Stimulated activated CD8-positive, alpha-beta memory T cell treated with anti-CD3 and anti-CD28 coated beads, Interleukin-7, amount 100 ng/mL, for 48 hours (primary cell): Measurements from ENCODE around the gene WDR43.
"Not testable (repeated sequence)": the region's sequence is repeated elsewhere in the genome, so short reads cannot be mapped to it uniquely, and the experiment has no call there.

ENCODE experiments used
- DNase-seq, 2 donors: peaks; one replicate each; pipeline ENCODE4 v3.0.0-alpha.2; 2020; ENCODE audit warnings: low read depth in 1 of 2; ENCODE audit errors: extremely low read depth in 1 of 2

The WDR43 gene

GRCh38 chr2:28958689-28959088 is 64.2 kb downstream of the WDR43 start:
- DNase-seq: peak in 1 of 2 donors; percentile 9

DNA sequence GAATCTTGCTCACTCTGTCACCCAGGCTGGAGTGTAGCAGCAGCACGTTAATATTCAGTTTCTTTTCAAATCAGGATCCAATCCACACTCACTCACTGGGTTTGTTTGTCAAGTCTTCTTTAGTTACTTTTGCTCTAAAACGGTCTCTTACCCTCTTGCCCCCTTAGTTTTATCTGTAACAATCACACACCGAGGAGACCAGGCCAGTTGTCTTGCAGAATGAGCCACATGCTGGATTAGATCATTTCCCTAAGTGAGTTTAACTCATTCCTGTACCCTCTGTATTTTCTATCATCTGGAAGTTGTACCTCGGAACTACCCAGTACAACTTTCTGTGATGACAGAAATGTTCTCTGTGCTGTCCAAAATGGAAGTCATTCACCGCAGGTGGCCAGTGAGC is 65.9 kb downstream of the WDR43 start:
- DNase-seq: no peak

DNA sequence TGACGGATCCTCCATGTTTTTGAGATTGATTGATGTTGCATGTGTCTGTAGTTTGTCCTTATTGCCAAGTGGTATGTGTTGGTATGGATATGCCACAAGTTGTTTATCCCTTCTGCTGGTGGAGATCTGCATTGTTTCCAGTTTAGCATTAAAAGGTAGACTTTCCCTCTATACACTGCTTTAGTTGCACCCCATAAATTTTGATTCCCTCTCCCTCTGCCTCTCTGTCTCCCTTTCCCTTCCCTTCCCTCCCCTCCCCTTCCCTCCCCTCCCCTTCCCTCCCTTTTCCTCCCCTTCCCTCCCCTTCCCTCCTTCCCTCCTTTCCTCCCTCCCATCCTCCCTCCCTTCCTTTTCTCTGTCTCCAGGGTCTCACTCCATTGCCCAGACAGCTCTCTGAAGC is 68.0 kb downstream of the WDR43 start:
- DNase-seq: no peak

- DNase-seq: no peak
These were observed 76.1 kb downstream of the WDR43 start for GRCh38 chr2:28970464-28971160.

GRCh38 chr2:28972778-28973335 is 78.4 kb downstream of the WDR43 start:
- no peak for DNase-seq

- DNase-seq: no peak
These were observed 79.8 kb downstream of the WDR43 start for GRCh38 chr2:28974252-28974651.

- DNase-seq: no peak
These were observed 81.2 kb downstream of the WDR43 start for GRCh38 chr2:28975671-28976070.

DNA sequence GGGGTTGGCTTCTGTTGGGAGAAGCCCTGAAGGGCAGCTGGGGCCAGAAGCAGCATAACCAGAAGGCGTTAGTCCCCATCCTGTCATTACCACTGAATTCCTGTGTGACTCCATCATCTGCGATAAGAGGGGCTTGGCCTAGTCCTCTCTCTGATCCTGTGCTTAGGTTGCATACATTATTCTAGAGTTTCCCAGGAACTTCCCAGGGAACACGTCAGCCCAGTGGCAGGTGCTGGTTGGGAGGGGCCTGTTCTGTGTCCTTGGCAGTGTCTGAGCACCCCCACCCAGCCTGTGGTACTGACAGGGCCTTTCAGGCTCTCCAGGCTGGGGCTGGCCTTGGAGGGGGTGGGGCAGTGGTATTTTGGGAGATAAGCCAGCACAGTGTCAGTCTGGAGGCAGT is 82.1 kb downstream of the WDR43 start:
- no peak for DNase-seq

DNA sequence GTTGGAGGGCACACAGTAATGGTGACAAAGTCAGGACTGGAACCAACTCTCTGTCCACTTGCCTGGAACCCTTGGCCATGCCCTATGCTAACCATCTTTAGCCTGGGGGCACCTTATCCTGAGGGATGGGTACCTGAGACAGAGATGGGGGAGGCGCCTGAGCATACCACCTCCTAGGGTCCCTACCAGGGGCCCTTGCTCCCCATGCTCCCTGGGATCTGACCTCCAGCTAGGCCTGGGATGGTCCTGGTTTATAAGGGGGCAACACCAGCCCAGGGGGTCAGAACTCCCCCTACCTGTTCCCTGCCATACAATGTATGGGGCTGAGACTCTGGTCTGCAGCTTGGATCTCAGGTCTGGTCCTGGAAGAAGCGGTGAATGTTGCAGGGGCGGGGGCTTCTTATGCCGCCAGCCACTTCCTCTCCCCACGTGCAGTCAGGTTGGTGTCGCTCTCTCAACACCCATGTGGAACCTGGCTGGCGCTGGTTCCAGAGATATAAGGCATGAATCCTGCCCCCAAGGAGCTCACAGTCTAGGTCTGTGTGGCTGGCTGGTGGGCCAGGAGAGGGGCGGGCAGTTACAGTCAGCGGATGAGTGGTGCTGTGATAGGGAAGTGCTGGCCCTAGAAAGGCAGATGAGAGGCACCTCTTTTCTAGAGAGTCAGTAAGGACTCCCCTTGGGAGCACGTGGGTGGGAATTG is 82.9 kb downstream of the WDR43 start:
- no peak for DNase-seq

DNA sequence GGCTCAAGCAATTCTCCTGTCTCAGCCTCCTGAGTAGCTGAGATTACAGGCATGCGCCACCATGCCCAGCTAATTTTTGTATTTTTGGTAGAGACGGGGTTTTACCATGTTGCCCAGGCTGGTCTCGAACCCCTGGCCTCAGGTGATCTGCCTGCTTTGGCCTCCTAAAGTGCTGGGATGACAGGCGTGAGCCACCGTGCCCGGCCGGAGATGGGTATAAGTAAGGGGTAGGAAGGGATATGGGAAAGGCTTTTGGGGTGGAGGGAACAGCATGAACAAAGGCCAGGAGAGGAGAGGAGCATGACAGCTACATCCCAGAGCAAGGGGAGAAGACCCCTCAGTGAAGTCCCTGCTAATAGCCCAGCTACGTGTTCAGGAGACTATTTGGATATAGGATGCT is 83.5 kb downstream of the WDR43 start:
- not testable (repeated sequence) for DNase-seq

GRCh38 chr2:28978606-28979005 is 84.1 kb downstream of the WDR43 start:
- DNase-seq: no peak

- no peak for DNase-seq
These were observed 84.6 kb downstream of the WDR43 start for GRCh38 chr2:28979041-28979440.

DNA sequence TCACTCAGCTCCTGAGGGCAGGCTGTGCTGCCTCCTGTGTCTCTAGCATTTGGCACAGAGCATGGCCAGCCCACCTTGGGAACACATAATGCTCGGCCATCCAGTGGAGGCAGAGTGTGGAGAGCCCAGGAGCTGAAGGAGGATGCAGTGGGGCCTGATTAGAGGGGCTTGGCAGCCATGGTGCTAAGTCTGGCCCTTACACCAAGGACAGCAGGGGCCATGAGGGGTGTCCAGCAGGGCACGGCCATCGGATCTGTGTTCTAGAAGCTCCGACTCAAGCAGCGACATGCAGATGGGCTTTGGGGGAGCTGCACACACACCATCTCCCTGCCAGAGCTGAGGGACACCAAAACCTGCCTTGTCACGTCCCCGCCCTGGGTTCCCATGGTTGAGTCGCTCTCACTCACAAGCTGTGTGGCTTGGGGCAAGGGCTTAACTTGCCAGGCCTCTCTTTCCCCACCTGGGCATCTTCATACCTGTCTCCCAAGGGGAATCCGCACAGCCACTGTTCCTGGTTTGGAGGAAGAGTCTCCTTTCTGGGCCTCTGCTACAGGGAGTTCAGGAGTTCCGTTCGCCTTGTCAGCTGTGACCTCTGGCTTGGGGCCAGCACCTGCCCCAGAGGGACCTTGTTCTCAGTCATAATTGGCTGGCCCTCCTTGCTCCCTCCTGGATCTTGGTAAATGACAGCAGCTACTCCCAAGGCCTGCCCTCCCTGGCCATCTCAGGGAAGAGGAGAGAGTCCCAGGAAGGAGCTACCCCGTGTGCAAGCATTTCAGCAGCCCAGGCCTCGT is 85.3 kb downstream of the WDR43 start:
- no peak for DNase-seq

GRCh38 chr2:28980368-28981015 is 86.0 kb downstream of the WDR43 start:
- DNase-seq: no peak

- DNase-seq: no peak
These were observed 86.6 kb downstream of the WDR43 start, which contains the start of gene TOGARAM2 for GRCh38 chr2:28981016-28981441. TSS of gene TOGARAM2 (plus strand) at chr2:28981298. CDS start at chr2:28994835, 13,537 bp downstream.

DNA sequence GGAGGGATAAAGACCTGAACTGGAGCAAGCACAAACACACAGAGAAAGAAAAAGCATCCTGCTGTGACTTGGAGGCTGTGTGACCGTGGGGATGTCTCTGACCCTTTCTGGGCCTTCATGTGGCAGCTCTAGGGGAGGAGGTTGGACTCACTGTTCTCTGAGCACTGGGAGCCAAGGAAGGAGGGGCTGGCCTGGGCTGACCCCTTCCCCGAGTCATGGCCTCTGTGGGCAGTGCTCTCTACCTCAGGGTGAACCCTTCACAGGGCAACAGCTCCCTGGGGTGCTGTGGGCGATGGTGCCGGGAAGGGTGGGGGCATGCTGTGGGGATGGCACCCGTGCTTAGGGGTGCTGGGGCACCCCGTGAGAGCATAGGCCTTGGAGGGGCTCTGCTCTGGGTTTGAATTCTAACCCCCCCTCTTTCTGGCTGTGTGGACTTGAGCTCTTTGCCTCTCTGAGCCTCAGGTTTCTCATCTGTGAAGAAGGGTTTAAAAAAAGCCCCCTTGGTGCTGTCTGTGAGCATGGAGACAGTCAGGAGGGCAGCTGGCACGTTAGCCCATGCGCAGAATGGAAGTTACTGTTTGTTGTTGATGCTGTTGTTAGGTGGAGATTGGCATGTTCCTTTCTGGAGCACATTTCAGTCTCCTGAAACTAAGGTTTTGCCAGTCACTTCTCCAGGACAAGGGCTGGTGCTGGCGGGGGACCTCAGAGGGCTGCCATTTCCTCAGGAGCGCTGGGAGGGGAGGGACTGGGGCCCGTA is 87.3 kb downstream of the WDR43 start:
- no peak for DNase-seq

GRCh38 chr2:28982381-28982950 is 88.0 kb downstream of the WDR43 start:
- no peak for DNase-seq

- DNase-seq: no peak
These were observed 92.0 kb downstream of the WDR43 start for GRCh38 chr2:28986429-28986828.

DNA sequence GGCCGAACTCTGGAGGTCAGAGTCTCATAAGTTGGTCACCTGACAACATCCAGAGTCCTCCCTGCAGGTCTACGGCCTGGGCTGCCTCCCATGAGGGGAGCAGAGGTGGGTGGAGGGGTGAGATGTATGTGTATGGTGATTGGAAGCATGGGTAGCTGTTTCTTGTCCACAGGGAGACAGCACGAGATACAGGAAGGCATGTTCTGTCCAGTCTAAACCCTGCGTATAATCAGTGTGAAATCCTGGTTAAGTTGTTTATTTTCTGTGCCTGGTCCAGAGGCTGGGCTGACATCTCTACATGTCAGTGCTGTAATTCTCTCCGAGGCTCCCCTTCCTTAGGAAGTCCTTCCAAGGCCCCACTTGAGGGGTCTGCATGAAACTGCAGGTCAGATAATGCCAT is 95.5 kb downstream of the WDR43 start:
- DNase-seq: no peak

DNA sequence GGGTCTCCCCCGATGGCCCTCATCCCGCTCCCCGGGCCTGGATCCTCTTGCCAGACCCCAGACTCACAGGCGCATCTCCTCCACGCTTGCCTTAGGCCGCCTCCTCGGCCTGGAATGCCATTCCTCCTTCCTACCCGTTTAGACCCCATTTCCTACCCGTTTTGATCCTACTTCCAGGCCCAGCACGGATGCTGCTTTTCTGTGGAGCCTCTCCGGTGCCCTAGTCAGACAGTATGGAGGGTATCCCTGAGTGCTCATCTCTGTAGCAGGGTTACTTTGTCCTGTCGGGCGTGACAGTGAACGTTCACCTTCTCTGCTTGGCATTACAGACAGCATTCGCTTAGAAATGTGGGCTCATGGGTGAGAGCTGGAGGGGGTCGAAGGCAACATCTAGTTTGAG is 96.0 kb downstream of the WDR43 start:
- no peak for DNase-seq
